H7 (cell line): ENCODE results near the gene IGSF3. TPM values are rescaled to one million over a fixed set of nuclear protein-coding genes. Genes with fewer than 3 reads are reported as not detected.
"Not testable (repeated sequence)": the region's sequence is repeated elsewhere in the genome, so short reads cannot be mapped to it uniquely, and the experiment has no call there.

Source experiments
- DNase-seq: peaks from one replicate; pipeline ENCODE4 v3.0.0; 2012
- H3K27me3 ChIP-seq: 2 replicates; pipeline ENCODE4 v1.6.0; 2011; ENCODE audit warnings: mild to moderate bottlenecking, low read length; ENCODE audit not compliant: control insufficient read depth, insufficient read depth
- H3K36me3 ChIP-seq: replicated peaks from 2 replicates; pipeline ENCODE4 v1.5.1; 2011; ENCODE audit warnings: low read length; ENCODE audit not compliant: control insufficient read depth, insufficient read depth
- H3K4me3 ChIP-seq: 2 replicates; pipeline ENCODE4 v1.5.1; 2011; ENCODE audit warnings: low read depth, mild to moderate bottlenecking, control low read depth, low read length, moderate library complexity; ENCODE audit not compliant: insufficient read depth
- total RNA-seq: library from RNA; depleted of rRNA; stranded (reverse); fragments of >200 nt; shearing (Covaris generic); gene quantifications from 2 replicates; pipeline ENCODE4 v1.2.3, GENCODE V29; 2014

IGSF3 gene
- total RNA-seq, 1 experiment from 2014 or later = 58.7 TPM

DNA sequence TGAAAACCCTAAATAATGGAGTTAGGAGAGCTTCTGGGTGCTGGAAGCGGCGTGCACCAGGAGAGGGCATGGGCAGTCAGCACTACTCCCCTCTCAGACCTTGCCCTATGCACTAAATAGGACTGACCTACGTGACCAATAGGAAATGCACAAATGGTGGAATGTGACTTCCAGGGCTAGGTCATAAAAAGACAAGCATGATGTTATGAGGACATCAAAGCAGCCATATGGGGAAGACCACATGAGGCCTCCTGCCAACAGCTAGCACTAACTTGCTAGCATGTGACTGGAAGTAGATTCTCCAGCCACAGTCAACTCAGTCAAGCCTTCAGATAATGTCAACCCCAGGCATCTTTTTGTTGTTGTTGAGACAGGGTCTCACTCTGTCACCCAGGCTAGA is 47.1 kb downstream of the IGSF3 start:
- DNase-seq, H3K36me3 ChIP-seq, H3K4me3 ChIP-seq, H3K27me3 ChIP-seq: not testable (repeated sequence)

- DNase-seq = not testable (repeated sequence)
Observed at GRCh38 chr1:116619106-116619505, 48.4 kb downstream of the IGSF3 start.

GRCh38 chr1:116617808-116618207 is 49.7 kb downstream of the IGSF3 start:
- H3K4me3 ChIP-seq, H3K36me3 ChIP-seq, DNase-seq, H3K27me3 ChIP-seq: not testable (repeated sequence)

More at GRCh38 chr1:116619106-116619505, 48.4 kb downstream of the IGSF3 start:
- H3K27me3 ChIP-seq, H3K4me3 ChIP-seq, H3K36me3 ChIP-seq: not testable (repeated sequence)

DNA sequence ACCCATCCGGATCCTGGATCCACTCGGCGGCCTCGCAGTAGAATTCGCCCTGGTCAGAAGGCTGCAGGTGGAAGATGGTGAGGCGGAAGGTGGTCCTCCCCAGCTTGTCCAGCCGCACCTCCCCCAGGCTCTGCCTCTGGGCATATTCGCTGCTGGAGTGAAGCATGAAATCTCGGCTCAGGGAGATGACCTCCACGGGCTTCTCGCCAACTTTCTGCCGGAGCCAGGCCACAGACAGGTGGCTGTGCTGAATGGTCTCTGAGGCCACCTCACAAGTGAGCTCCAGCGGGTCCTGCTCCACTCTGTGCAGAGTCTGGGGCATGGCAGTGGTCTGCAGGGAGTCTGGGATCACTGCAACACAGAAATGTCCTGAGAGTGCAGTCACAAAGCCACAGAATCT is 53.7 kb downstream of the IGSF3 start:
- not testable (repeated sequence) for H3K27me3 ChIP-seq, H3K4me3 ChIP-seq, DNase-seq, H3K36me3 ChIP-seq

GRCh38 chr1:116609801-116610371 is 57.6 kb downstream of the IGSF3 start:
- not testable (repeated sequence) for H3K36me3 ChIP-seq, H3K27me3 ChIP-seq, DNase-seq, H3K4me3 ChIP-seq

DNA sequence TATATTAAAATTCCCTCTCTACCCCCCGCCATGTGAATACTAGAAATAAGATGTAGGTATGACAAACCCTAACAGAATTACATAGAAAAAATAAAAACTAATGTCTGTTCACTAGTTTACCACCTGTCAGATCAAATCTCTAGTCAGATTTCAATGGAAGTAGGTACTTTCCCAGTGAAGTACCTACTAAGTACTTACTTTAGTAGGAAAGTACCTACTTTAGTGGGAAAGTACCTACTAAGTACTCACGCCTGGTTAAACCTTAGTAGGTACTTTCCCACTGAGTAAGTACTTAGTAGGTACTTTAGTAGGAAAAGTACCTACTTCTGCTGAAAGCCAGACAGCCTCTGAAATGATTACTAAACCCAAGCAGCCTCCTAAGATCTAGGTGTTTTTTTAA is 58.7 kb downstream of the IGSF3 start:
- H3K36me3 ChIP-seq, H3K27me3 ChIP-seq, H3K4me3 ChIP-seq, DNase-seq: not testable (repeated sequence)

DNA sequence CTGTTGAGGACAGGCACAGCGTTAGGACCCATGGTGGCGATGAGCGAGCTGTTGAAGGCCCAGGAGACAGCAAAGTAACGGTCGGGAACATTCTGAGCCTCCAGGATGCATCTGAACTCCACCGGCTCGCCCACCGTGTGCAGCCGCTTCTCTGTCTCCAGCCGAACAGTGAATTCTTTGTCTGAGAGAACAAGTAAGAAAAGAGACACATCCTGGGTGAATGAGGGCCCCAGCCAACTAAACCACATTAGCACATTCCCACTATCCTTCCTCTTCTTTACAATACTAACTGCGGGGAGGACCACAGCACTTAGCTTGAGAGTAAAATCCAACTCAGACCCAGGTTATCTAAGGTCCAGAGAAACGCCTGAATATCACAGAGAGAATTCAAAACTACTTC is 59.4 kb downstream of the IGSF3 start:
- H3K27me3 ChIP-seq, H3K4me3 ChIP-seq, DNase-seq, H3K36me3 ChIP-seq: not testable (repeated sequence)

DNA sequence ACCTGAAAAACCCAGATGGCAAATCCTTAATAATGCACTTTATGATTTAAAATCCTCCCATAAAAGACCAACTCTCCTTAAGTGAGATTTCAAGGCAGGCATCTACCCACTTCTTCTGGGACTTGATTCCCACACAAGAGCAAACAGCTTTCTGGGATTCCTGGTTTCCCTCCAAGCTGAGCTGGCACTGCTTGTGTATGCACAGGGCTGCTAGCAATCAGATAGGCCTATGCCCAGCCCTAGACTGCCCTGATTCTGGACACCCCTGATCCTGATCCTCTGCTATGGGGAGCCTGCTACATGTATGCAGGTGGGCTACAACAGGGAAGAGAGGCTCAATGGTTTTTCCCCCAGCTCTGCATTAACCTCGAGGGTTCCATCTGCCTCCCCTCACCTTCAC is 60.1 kb downstream of the IGSF3 start:
- not testable (repeated sequence) for H3K4me3 ChIP-seq, H3K27me3 ChIP-seq, H3K36me3 ChIP-seq, DNase-seq

- not testable (repeated sequence) for DNase-seq
Observed at GRCh38 chr1:116606067-116606466, 61.5 kb downstream of the IGSF3 start.

GRCh38 chr1:116605315-116605714 is 62.2 kb downstream of the IGSF3 start:
- DNase-seq = no peak
- no peaks in the 10 kb centered on the region for H3K36me3 ChIP-seq

More at GRCh38 chr1:116606067-116606466, 61.5 kb downstream of the IGSF3 start:
- H3K4me3 ChIP-seq, H3K27me3 ChIP-seq, H3K36me3 ChIP-seq: not testable (repeated sequence)

DNA sequence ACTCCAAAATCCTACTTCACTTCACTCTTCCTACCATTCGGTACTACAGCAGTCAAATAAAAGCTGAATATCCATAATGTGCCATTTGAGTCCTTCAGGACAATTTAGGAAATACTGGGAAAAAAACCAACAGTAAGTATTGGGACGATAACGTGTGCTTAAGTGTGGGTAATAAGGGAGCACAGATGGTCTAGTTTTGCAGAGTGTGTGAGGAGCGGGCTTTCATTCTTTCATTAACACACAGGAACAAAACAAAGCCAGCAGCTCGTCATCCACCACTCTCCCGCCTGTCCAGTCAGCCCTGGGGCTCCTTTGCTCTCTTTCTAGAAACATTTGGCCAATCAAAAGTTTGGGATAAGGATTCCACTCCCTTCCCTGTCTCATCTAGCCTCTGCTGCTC is 63.1 kb downstream of the IGSF3 start:
- not testable (repeated sequence) for H3K27me3 ChIP-seq, DNase-seq, H3K36me3 ChIP-seq, H3K4me3 ChIP-seq

More at GRCh38 chr1:116605315-116605714, 62.2 kb downstream of the IGSF3 start:
- H3K27me3 ChIP-seq = no peaks in the 10 kb centered on the region
- no peak overlapping the region for H3K4me3 ChIP-seq

- H3K4me3 ChIP-seq, H3K27me3 ChIP-seq, H3K36me3 ChIP-seq, DNase-seq: not testable (repeated sequence)
Observed at GRCh38 chr1:116603646-116604045, 63.9 kb downstream of the IGSF3 start.

DNA sequence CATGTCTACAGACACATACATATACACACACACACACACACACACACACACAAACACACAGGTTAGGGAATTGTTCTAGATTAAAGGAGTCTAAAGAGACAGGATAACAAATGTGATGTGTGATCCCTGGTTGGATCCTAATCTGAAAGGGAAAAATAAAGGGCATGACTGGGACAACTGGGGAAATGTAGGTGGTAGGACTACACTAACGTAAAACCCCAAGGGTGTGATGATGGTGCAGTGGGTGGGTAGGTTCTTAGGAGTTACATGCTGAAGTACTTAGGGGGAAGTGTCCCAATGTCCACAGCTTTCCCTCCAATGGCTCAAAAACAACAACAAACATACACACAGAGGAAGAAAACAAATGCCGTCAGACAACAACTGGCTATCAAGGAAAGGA is 68.2 kb downstream of the IGSF3 start:
- H3K36me3 ChIP-seq, H3K27me3 ChIP-seq, DNase-seq, H3K4me3 ChIP-seq: not testable (repeated sequence)

- H3K36me3 ChIP-seq, DNase-seq, H3K27me3 ChIP-seq, H3K4me3 ChIP-seq: not testable (repeated sequence)
Observed at GRCh38 chr1:116598420-116599036, 69.0 kb downstream of the IGSF3 start.

- H3K36me3 ChIP-seq, DNase-seq, H3K27me3 ChIP-seq, H3K4me3 ChIP-seq: not testable (repeated sequence)
Observed at GRCh38 chr1:116597388-116597787, 70.1 kb downstream of the IGSF3 start.
